Measurements from ENCODE around the gene SPTAN1. TPM values are rescaled to one million over a fixed set of nuclear protein-coding genes. Genes with fewer than 3 reads are reported as not detected.

The SPTAN1 gene
- total RNA-seq, 3 donors from 2014 or later (not counting 1 experiment from before 2014, with no cell fraction given), result 301 to 420 (median 400) TPM

DNA sequence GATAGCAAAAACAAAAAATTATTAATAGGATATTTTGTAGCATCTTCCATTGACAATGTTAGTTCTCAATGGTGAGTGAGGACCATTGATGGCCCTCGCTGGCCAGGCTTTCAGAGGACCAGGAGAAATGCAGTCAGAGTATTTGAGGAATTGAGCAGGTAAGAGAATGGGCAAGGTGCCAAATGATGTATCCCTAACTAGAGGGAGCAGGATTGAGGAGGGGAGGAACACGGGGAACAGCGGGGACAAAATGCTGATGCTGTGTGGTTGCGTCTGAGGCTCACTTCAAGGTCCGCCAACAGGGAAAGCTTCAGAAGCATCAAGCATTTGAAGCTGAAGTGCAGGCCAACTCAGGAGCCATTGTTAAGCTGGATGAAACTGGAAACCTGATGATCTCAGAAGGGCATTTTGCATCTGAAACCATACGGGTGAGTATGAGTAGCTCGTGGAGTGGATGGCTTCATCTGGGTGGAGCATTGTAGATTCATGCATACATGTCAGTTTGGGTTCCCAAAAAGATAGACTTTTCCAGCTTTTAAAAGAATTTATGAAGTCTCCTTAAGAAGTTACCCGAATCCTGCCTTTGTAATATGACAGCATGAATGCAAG lies 16.2 kb downstream of the SPTAN1 start:
- Mint-ChIP-seq H3K9me3 (no peaks in the 10 kb centered on the region), H3K4me1 (peaks cover 17 to 18% of the 10 kb centered on the region in 2 donors), H3K36me3 (peaks cover 24% of the 10 kb centered on the region), H3K27me3 (ENCODE audit: low read depth in 2 of 2) (no peaks in the 10 kb centered on the region), H3K27ac (peak overlapping the region in 1 of 2 donors; percentile 32), H3K4me3 (no peak overlapping the region)
- Histone ChIP-seq H3K4me1 (ENCODE audit: control insufficient read depth, insufficient read depth, low read length) (no peaks in the 10 kb centered on the region), H3K9me3 (ENCODE audit: control insufficient read depth, insufficient read depth, low read length) (no peaks in the 10 kb centered on the region), H3K4me3 (ENCODE audit: low read length) (no peak overlapping the region), H3K36me3 (ENCODE audit: control insufficient read depth, insufficient read depth, low read length) (peaks cover 42% of the 10 kb centered on the region), H3K27me3 (ENCODE audit: control insufficient read depth, insufficient read depth, low read length) (no peaks in the 10 kb centered on the region), H3K27ac (ENCODE audit: low read length) (no peak overlapping the region)
- ATAC-seq (no peak), DNase-seq (no peak)
- TF ChIP-seq, protein P1, sequence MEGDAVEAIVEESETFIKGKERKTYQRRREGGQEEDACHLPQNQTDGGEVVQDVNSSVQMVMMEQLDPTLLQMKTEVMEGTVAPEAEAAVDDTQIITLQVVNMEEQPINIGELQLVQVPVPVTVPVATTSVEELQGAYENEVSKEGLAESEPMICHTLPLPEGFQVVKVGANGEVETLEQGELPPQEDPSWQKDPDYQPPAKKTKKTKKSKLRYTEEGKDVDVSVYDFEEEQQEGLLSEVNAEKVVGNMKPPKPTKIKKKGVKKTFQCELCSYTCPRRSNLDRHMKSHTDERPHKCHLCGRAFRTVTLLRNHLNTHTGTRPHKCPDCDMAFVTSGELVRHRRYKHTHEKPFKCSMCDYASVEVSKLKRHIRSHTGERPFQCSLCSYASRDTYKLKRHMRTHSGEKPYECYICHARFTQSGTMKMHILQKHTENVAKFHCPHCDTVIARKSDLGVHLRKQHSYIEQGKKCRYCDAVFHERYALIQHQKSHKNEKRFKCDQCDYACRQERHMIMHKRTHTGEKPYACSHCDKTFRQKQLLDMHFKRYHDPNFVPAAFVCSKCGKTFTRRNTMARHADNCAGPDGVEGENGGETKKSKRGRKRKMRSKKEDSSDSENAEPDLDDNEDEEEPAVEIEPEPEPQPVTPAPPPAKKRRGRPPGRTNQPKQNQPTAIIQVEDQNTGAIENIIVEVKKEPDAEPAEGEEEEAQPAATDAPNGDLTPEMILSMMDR (IDR thresholded peaks at IDR 0.05), result no peak
- intact Hi-C loops (cut with micrococcal nuclease), result no loop called here
- WGBS (ENCODE audit: insufficient coverage), result 81% methylated on average over 8 of the region's 8 CpGs

DNA sequence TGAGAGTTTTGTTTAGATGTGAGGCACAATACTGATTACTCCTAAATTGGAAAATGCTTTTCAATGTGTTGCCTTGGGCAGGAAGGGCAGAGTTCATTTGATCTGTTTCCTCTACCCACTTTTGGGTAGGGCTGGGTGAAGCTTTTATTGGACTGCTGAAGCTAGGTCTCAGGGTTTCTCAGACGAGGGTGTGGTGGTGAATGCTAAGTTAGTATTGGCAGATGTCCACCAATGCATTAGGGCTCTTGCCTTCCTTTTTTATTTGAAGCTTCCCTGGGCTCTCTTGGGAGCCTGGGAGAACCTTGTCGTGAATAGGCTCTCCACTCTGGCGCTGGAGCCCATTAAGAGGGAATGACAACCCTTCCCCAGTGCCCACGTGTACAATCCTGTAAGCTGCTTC lies 23.1 kb downstream of the SPTAN1 start:
- Mint-ChIP-seq H3K9me3 (no peaks in the 10 kb centered on the region), H3K27me3 (ENCODE audit: low read depth in 2 of 2) (no peaks in the 10 kb centered on the region), H3K36me3 (peaks cover 38% of the 10 kb centered on the region), H3K27ac (no peak overlapping the region), H3K4me1 (peaks cover 7 to 11% of the 10 kb centered on the region in 2 donors), H3K4me3 (no peak overlapping the region)
- intact Hi-C loops (cut with micrococcal nuclease), result no loop called here
- TF ChIP-seq, protein P1 (IDR thresholded peaks at IDR 0.05), result no peak
- H3K36me3 ChIP-seq (ENCODE audit: control insufficient read depth, insufficient read depth, low read length), result peaks cover 66% of the 10 kb centered on the region
- no peaks in the 10 kb centered on the region for H3K27me3 ChIP-seq (ENCODE audit: control insufficient read depth, insufficient read depth, low read length)
- DNase-seq, result no peak
- no peak overlapping the region for H3K27ac ChIP-seq (ENCODE audit: low read length)
- no peaks in the 10 kb centered on the region for H3K4me1 ChIP-seq (ENCODE audit: control insufficient read depth, insufficient read depth, low read length)
- no peaks in the 10 kb centered on the region for H3K9me3 ChIP-seq (ENCODE audit: control insufficient read depth, insufficient read depth, low read length)
- ATAC-seq, result no peak
- WGBS (ENCODE audit: insufficient coverage), result 96% methylated on average over 4 of the region's 4 CpGs
- no peak overlapping the region for H3K4me3 ChIP-seq (ENCODE audit: low read length)

- Histone ChIP-seq H3K36me3 (ENCODE audit: control insufficient read depth, insufficient read depth, low read length) (peaks cover 70% of the 10 kb centered on the region), H3K27ac (ENCODE audit: low read length) (no peak overlapping the region), H3K27me3 (ENCODE audit: control insufficient read depth, insufficient read depth, low read length) (no peaks in the 10 kb centered on the region), H3K4me3 (ENCODE audit: low read length) (no peak overlapping the region), H3K9me3 (ENCODE audit: control insufficient read depth, insufficient read depth, low read length) (no peaks in the 10 kb centered on the region), H3K4me1 (ENCODE audit: control insufficient read depth, insufficient read depth, low read length) (no peaks in the 10 kb centered on the region)
- DNase-seq, result no peak
- Mint-ChIP-seq H3K27ac (no peak overlapping the region), H3K4me1 (peaks cover 7 to 11% of the 10 kb centered on the region in 2 donors), H3K9me3 (no peaks in the 10 kb centered on the region), H3K27me3 (ENCODE audit: low read depth in 2 of 2) (no peaks in the 10 kb centered on the region), H3K4me3 (no peak overlapping the region), H3K36me3 (peaks cover 38% of the 10 kb centered on the region)
- TF ChIP-seq, protein P1 (IDR thresholded peaks at IDR 0.05), result no peak
- intact Hi-C loops (cut with micrococcal nuclease), result no loop called here
- ATAC-seq, result no peak
- 100% methylated on average over 2 of the region's 2 CpGs for WGBS (ENCODE audit: insufficient coverage)
Measured at GRCh38 chr9:128575916-128576315, 23.5 kb downstream of the SPTAN1 start.

DNA sequence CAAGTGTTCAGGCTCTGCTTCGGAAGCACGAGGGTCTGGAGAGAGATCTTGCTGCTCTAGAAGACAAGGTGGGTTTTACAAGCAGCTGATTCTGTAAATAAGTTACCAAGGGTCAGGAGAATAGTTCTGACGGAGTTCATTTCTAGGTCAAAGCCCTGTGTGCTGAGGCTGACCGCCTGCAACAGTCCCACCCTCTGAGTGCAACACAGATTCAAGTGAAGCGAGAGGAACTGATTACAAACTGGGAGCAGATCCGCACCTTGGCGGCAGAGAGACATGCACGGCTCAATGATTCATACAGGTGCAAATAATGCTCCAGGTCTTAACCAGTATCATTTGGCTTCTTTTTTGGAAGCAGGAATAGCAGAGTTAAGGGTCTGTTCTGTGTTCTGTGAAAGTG lies 24.8 kb downstream of the SPTAN1 start:
- no peaks in the 10 kb centered on the region for H3K4me1 ChIP-seq (ENCODE audit: control insufficient read depth, insufficient read depth, low read length)
- no peak overlapping the region for H3K27ac ChIP-seq (ENCODE audit: low read length)
- TF ChIP-seq, protein P1 (IDR thresholded peaks at IDR 0.05), result no peak
- H3K36me3 Mint-ChIP-seq, result peaks cover 38% of the 10 kb centered on the region
- DNase-seq, result no peak
- H3K4me3 ChIP-seq (ENCODE audit: low read length), result no peak overlapping the region
- intact Hi-C loops (cut with micrococcal nuclease), result no loop called here
- H3K9me3 ChIP-seq (ENCODE audit: control insufficient read depth, insufficient read depth, low read length), result no peaks in the 10 kb centered on the region
- H3K36me3 ChIP-seq (ENCODE audit: control insufficient read depth, insufficient read depth, low read length), result peaks cover 83% of the 10 kb centered on the region
- no peak overlapping the region for H3K27ac Mint-ChIP-seq
- no peak for ATAC-seq
- H3K27me3 ChIP-seq (ENCODE audit: control insufficient read depth, insufficient read depth, low read length), result no peaks in the 10 kb centered on the region
- peaks cover 5 to 8% of the 10 kb centered on the region in 2 donors for H3K4me1 Mint-ChIP-seq
- H3K27me3 Mint-ChIP-seq (ENCODE audit: low read depth in 2 of 2), result no peaks in the 10 kb centered on the region
- no peaks in the 10 kb centered on the region for H3K9me3 Mint-ChIP-seq
- 97% methylated on average over 8 of the region's 8 CpGs for WGBS (ENCODE audit: insufficient coverage)
- H3K4me3 Mint-ChIP-seq, result no peak overlapping the region
